ENCODE results near the gene MYO18B.
"Not testable (repeated sequence)": the region's sequence is repeated elsewhere in the genome, so short reads cannot be mapped to it uniquely, and the experiment has no call there.

Gene MYO18B

GRCh38 chr22:25955323-25955722 is 213.3 kb downstream of the MYO18B start:
- DNase-seq (ENCODE audit: low read depth) = no peak
- no peak overlapping the region for H3K4me3 ChIP-seq (ENCODE audit: low read depth, low read length)

GRCh38 chr22:25956801-25957200 is 214.8 kb downstream of the MYO18B start:
- no peak overlapping the region for H3K4me3 ChIP-seq (ENCODE audit: low read depth, low read length)
- DNase-seq (ENCODE audit: low read depth) = no peak

- no peak overlapping the region for H3K4me3 ChIP-seq (ENCODE audit: low read depth, low read length)
- no peak for DNase-seq (ENCODE audit: low read depth)
Observed at GRCh38 chr22:25959818-25960774, 218.1 kb downstream of the MYO18B start.

- DNase-seq (ENCODE audit: low read depth) = no peak
- no peak overlapping the region for H3K4me3 ChIP-seq (ENCODE audit: low read depth, low read length)
Observed at GRCh38 chr22:25961699-25962098, 219.7 kb downstream of the MYO18B start.

- no peak overlapping the region for H3K4me3 ChIP-seq (ENCODE audit: low read depth, low read length)
- DNase-seq (ENCODE audit: low read depth) = no peak
Observed at GRCh38 chr22:25962711-25963110, 220.7 kb downstream of the MYO18B start.

- H3K4me3 ChIP-seq (ENCODE audit: low read depth, low read length) = no peak overlapping the region
- DNase-seq (ENCODE audit: low read depth) = no peak
Observed at GRCh38 chr22:25964961-25965730, 223.2 kb downstream of the MYO18B start.

- no peak for DNase-seq (ENCODE audit: low read depth)
Observed at GRCh38 chr22:25966448-25966913, 224.5 kb downstream of the MYO18B start.

GRCh38 chr22:25969286-25969685 is 227.3 kb downstream of the MYO18B start:
- no peak overlapping the region for H3K4me3 ChIP-seq (ENCODE audit: low read depth, low read length)
- DNase-seq (ENCODE audit: low read depth) = no peak

More at GRCh38 chr22:25966448-25966913, 224.5 kb downstream of the MYO18B start:
- no peak overlapping the region for H3K4me3 ChIP-seq (ENCODE audit: low read depth, low read length)

GRCh38 chr22:25969901-25970300 is 227.9 kb downstream of the MYO18B start:
- no peak overlapping the region for H3K4me3 ChIP-seq (ENCODE audit: low read depth, low read length)
- DNase-seq (ENCODE audit: low read depth) = no peak

GRCh38 chr22:25970374-25970911 is 228.5 kb downstream of the MYO18B start:
- DNase-seq (ENCODE audit: low read depth) = no peak
- no peak overlapping the region for H3K4me3 ChIP-seq (ENCODE audit: low read depth, low read length)

GRCh38 chr22:25970999-25971811 is 229.2 kb downstream of the MYO18B start:
- H3K4me3 ChIP-seq (ENCODE audit: low read depth, low read length) = no peak overlapping the region
- no peak for DNase-seq (ENCODE audit: low read depth)

- no peak for DNase-seq (ENCODE audit: low read depth)
- H3K4me3 ChIP-seq (ENCODE audit: low read depth, low read length) = no peak overlapping the region
Observed at GRCh38 chr22:25972397-25972796, 230.4 kb downstream of the MYO18B start.

- H3K4me3 ChIP-seq (ENCODE audit: low read depth, low read length) = no peak overlapping the region
- DNase-seq (ENCODE audit: low read depth) = no peak
Observed at GRCh38 chr22:25976356-25976755, 234.4 kb downstream of the MYO18B start.

GRCh38 chr22:25979968-25980367 is 238.0 kb downstream of the MYO18B start:
- no peak overlapping the region for H3K4me3 ChIP-seq (ENCODE audit: low read depth, low read length)
- no peak for DNase-seq (ENCODE audit: low read depth)

- not testable (repeated sequence) for H3K4me3 ChIP-seq (ENCODE audit: low read depth, low read length); DNase-seq (ENCODE audit: low read depth)
Observed at GRCh38 chr22:25984911-25985310, 242.9 kb downstream of the MYO18B start.

GRCh38 chr22:25987948-25988347 is 246.0 kb downstream of the MYO18B start:
- no peak overlapping the region for H3K4me3 ChIP-seq (ENCODE audit: low read depth, low read length)
- no peak for DNase-seq (ENCODE audit: low read depth)

GRCh38 chr22:25990940-25991339 is 249.0 kb downstream of the MYO18B start:
- no peak for DNase-seq (ENCODE audit: low read depth)
- H3K4me3 ChIP-seq (ENCODE audit: low read depth, low read length) = no peak overlapping the region

GRCh38 chr22:25992331-25992730 is 250.3 kb downstream of the MYO18B start:
- no peak overlapping the region for H3K4me3 ChIP-seq (ENCODE audit: low read depth, low read length)
- no peak for DNase-seq (ENCODE audit: low read depth)

GRCh38 chr22:25996669-25997068 is 254.7 kb downstream of the MYO18B start:
- no peak overlapping the region for H3K4me3 ChIP-seq (ENCODE audit: low read depth, low read length)
- no peak for DNase-seq (ENCODE audit: low read depth)
